ENCODE results near the gene WDR41.

DNA sequence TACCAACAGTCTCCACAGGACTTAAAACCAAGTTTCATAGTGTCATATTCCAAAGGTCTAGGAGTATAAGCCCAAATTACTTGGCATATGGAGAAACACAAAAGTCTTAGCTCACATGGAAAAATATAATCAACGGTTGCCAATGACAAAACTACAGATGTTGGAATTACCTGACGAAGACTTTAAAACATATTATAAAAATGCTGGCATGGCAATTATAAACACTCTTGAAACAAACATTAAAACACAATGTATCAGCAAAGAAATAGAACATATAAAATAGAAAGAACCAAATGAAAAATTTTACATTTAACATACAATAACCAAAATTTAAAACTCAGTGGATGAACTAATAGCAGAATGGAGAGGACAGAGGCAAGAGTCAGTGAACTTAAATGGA lies 7.9 kb upstream of the WDR41 start:
- TF ChIP-seq, protein P1, sequence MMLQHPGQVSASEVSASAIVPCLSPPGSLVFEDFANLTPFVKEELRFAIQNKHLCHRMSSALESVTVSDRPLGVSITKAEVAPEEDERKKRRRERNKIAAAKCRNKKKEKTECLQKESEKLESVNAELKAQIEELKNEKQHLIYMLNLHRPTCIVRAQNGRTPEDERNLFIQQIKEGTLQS (IDR thresholded peaks at IDR 0.05) = no peak
- TF ChIP-seq, protein P2, sequence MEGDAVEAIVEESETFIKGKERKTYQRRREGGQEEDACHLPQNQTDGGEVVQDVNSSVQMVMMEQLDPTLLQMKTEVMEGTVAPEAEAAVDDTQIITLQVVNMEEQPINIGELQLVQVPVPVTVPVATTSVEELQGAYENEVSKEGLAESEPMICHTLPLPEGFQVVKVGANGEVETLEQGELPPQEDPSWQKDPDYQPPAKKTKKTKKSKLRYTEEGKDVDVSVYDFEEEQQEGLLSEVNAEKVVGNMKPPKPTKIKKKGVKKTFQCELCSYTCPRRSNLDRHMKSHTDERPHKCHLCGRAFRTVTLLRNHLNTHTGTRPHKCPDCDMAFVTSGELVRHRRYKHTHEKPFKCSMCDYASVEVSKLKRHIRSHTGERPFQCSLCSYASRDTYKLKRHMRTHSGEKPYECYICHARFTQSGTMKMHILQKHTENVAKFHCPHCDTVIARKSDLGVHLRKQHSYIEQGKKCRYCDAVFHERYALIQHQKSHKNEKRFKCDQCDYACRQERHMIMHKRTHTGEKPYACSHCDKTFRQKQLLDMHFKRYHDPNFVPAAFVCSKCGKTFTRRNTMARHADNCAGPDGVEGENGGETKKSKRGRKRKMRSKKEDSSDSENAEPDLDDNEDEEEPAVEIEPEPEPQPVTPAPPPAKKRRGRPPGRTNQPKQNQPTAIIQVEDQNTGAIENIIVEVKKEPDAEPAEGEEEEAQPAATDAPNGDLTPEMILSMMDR (IDR thresholded peaks at IDR 0.05 in 2 of 3, conservative IDR thresholded peaks at IDR 0.05 in 1 of 3; ENCODE audit: borderline replicate concordance in 1 of 3, insufficient read depth in 1 of 3, low read depth in 2 of 3, low read length in 2 of 3) = no peak
- no peak for TF ChIP-seq POLR2A (IDR thresholded peaks at IDR 0.05; ENCODE audit: borderline replicate concordance, extremely low read depth, insufficient read depth, insufficient read length)
- no peak for TF ChIP-seq EZH2phosphoT487 (IDR thresholded peaks at IDR 0.05; ENCODE audit: borderline replicate concordance)
- no peak for TF ChIP-seq YY1 (IDR thresholded peaks at IDR 0.05; ENCODE audit: extremely low read depth, insufficient replicate concordance, low read depth, low read length)
- TF ChIP-seq, protein P3, sequence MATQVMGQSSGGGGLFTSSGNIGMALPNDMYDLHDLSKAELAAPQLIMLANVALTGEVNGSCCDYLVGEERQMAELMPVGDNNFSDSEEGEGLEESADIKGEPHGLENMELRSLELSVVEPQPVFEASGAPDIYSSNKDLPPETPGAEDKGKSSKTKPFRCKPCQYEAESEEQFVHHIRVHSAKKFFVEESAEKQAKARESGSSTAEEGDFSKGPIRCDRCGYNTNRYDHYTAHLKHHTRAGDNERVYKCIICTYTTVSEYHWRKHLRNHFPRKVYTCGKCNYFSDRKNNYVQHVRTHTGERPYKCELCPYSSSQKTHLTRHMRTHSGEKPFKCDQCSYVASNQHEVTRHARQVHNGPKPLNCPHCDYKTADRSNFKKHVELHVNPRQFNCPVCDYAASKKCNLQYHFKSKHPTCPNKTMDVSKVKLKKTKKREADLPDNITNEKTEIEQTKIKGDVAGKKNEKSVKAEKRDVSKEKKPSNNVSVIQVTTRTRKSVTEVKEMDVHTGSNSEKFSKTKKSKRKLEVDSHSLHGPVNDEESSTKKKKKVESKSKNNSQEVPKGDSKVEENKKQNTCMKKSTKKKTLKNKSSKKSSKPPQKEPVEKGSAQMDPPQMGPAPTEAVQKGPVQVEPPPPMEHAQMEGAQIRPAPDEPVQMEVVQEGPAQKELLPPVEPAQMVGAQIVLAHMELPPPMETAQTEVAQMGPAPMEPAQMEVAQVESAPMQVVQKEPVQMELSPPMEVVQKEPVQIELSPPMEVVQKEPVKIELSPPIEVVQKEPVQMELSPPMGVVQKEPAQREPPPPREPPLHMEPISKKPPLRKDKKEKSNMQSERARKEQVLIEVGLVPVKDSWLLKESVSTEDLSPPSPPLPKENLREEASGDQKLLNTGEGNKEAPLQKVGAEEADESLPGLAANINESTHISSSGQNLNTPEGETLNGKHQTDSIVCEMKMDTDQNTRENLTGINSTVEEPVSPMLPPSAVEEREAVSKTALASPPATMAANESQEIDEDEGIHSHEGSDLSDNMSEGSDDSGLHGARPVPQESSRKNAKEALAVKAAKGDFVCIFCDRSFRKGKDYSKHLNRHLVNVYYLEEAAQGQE (IDR thresholded peaks at IDR 0.05; ENCODE audit: low read depth) = no peak
- no peak for TF ChIP-seq POLR2AphosphoS5 (IDR thresholded peaks at IDR 0.05; ENCODE audit: low read depth, low read length)
- no peak for TF ChIP-seq CBX3 (IDR thresholded peaks at IDR 0.05; ENCODE audit: low read depth)
- no peak for TF ChIP-seq ZNF274 (IDR thresholded peaks at IDR 0.05; ENCODE audit: low read depth, low read length)

Data from HCT116 (cell line).